Effector CD8-positive, alpha-beta T cell (primary cell): ENCODE measurements around the gene DIMT1.

ENCODE experiments used
- DNase-seq: peaks from one replicate; lab custom pipeline; 2025; lab: John Stamatoyannopoulos, UW

The DIMT1 gene

DNA sequence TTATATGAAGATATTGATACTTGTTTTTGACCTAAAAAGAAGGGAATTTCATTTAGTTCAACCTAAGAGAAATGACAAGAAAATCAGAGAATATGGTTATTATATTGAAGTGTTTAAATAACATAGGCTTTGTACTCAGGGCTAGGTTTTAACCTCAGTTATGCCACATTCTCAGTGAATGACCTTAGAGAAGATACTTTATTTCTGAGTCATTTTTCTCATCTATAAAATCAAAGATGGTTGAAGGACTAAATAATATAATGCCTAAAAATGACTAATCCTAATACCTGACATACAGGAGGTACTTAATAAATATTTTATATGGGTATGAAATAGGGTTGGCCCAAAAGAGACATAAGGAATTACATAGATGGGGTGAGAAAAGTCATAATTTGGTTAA is 32.3 kb downstream of the DIMT1 start:
- no peak for DNase-seq

DNA sequence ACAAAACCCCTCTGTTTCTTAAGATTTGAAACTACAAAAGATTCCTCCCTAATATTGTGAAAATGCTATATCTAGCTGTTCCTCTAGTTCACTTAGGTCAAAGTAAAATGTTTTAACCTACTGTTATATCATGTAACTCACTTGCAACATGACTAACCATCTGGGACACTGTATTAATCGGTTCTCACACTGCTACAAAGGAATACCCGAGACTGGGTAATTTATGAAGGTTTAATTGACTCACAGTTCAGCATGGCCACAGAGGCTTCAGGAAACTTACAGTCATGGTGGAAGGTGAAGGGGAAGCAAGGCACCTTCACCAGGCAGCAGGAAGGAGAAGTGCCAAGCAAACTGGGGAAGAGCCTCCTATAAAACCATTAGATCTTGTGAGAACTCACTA is 34.7 kb downstream of the DIMT1 start:
- DNase-seq: no peak

DNA sequence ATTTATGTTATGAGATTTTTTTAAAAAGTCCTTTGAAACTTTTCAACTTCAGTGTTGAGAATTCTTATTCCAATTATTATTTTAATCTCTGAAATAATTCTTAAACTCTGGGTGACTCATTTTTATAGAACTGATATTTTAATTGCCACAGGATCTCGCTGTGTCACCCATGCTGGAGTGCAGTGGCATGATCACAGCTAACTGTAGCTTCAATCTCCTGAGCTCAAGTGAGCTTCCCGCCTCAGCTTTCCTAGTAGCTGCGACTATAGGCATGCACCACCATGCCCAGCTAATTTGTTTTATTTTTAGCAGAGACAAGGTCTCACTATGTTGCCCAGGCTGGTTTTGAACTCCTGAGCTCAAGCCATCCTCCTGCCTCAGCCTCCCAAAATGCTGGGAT is 41.0 kb downstream of the DIMT1 start:
- DNase-seq: no peak

DNA sequence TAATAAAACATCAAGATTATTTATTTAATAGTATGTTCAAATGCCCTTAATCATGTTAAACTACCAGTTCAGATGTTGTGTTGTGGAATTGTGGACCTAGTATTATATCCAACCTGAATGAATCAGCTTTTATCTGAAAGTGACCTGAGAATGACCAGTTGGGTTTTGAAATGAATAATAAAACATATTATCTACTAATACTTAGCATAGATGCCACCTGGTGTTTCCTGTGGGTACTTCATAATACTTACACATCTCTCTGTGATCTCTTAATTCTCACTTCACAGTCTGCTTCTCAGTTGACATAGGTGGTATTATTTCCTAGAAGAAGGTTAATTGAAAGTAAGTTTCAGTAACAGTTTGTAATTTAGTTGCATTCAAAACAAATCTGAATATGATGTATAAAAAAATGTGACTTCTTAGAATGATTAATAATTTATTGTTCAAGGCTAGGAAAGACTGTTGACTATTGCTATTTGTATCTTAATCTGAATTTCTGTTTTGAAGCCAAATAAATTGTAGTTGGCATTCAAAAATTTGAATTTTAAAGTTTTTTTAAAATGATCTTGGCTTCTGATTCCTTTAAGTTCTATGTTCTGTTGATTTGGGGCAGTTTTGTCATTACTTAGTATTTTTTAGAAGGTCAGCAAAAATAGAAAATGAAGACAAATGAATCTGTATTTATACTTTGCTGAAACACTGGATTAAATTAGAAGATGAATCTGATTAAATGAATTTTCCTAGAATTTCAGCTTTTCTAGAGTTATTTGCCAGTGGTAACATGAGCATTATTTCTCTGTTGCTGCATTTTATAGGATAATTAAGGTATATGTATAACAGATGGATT is 49.5 kb downstream of the DIMT1 start:
- DNase-seq: no peak

DNA sequence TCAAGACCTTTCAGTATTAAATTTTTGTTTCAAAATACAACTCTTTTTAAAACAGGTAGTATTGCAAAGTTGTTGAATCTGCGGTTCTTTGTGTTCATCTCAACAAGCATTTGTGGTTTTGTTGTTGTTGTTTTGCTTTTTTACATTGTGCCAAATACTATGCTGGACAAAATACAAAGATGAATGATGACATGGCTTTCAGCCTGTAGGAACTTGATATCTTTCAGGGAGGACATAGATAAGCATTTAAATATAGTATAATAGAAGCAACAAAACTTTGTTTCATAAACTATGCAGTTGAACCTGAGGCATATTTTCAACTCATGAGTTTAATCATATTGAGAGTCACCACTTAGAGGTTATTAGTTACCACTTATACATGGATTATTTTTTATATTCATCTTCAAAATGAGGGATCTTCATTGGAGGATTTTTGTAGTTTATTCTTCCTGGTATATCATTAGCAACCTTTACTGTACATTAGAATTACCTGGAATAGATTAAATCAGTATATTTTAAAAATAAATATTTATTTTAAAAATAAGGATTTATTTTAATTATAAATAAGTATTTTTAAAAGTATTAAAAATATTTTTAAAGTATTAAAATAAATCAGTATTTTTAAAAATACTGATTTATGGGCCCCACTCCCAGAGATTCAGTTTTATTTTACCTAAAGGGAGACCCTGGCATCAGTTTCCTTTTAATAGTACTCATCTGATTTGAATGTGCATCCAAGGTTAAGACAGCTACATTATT is 54.8 kb downstream of the DIMT1 start:
- DNase-seq: no peak

DNA sequence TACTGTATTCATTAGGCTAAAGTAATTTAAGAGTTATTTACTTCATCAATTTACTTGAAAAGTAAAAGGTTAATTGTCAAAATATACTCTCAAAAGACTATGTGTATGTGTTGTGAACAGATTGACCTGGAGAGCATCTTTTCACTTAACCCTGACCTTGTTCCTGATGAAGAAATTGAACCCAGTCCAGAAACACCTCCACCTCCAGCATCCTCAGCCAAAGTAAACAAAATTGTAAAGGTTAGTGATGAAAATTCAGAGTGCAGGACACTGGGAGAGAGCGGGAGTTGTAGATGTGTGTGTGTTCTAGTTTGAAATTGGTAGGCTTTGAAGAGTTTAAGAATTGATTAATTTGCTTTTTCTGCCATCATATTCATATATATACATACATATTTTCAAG is 55.8 kb downstream of the DIMT1 start:
- DNase-seq: no peak

DNA sequence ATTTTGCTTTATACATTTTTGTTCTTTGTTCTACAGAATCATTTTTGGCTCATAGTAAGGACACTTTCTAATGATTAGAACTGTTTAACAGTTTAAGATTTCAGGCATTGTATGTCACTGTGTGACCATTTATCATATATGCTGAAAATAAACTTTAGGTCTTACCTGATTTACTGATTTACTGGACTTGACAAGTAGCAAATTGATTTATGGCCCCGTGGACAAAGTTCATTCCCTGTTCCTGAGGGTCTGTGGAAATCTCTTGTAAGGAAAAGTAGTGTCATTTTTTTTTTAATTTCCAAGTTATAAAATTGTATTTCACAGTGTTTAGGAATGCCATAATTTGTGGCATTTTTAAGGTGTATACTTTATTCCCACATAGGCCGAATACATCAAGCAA is 57.0 kb downstream of the DIMT1 start:
- no peak for DNase-seq

DNA sequence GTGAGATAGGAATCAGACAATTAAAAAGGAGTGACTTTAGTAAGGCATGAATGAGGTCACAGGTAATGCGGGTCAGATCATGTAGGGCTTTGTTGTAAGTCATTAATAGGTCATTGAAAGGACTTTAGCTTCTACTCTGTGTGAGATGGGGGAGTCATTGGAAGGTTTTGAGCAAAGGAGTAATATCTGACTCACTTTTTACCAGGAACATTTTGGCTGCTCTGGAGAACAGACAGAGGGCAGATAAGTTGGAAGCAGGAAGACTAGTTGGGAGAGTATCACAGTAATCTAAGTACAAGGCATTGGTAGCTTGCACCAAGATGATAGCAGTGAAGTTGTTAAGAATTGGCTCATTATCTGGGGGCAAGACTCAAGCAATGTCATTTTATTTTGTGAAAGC is 60.3 kb downstream of the DIMT1 start:
- DNase-seq: no peak

DNA sequence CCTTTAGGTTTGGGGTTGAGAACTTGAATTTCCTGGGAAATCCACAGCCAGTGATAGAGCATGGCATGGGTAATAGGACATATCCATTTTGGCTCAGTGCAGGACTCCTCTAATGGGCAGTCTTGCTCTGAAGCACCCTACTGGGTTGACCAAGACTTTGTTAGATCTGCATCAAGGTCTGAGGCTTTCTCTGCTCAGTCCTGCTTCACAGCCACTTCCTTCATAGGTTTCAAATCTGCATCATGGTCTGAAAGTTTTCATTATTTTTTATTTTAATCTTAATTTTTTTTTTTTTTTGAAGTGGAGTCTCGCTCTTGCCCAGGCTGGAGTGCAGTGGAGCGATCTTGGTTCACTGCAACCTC is 61.2 kb downstream of the DIMT1 start:
- no peak for DNase-seq

DNA sequence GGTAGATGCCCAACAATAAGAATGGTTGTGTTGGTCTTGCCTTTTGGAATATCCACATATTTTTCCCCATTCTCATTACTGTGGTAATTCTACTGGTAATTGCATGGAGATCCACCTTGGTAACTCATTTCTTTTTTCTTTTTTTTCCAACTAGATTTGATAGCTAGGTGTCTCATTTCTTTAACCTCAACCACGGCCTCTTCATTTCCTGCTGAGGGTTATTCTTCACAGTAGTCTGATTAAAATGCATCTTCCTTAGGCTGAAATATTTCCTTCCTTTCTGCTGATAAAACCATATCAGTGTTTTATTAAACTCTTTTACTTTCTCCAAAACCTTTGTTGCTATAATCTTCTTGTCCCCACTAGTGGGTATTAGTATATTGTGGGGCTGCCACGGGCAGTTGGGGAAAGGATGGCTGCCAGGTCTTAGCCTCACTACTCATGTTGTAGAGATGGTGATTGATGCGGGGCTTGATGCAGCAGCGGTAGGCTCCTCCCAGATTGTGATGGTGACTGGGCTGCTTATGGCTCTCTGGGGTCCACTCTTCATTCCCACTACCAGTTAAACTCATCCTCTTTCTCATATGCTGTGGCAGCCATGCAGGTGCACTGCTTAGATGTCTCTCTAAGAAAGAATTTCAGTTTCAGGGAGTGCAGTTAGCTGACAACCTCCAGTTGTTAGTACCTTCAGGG is 61.8 kb downstream of the DIMT1 start:
- no peak for DNase-seq

DNA sequence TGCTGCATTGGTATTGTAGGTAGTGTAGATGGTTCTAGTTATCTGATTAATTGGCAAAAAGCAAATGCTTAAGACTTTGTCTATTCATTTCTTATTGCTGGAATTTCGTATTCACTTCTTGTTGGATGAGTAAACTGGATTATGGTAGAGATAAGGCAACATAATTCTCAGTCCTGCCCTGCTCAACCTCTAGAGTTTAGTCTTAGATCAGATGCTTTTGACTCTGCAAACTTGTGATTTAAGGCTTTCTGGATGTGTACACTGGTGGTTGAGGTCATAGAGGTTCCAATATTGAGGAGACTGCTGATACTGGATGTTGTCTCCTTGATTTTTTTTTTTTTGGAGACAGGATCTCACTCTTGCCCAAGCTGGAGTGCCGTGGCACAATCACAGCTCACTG is 62.7 kb downstream of the DIMT1 start:
- DNase-seq: no peak

DNA sequence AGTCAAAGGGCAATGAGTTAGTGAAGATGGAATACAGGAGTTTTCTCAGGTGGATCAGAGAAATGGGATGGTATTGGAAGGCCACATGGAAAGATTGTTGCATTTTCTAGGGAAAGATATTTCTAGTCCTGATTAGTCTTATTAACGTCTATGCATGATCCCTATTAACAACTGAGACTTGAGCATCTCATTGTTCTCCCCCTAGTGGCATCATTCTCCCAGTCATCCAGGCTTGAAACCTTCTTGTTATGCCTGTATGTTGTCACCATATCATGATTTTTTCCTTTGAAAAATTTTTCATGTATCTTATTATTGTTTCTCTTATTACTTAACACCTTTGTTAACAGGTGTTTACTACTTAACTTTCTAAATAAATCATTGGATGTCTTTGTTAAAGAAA is 63.3 kb downstream of the DIMT1 start:
- DNase-seq: no peak
